H1 (cell line): ENCODE data around the gene RNF149. TPM values are rescaled to one million over a fixed set of nuclear protein-coding genes. Genes with fewer than 3 reads are reported as not detected.

ENCODE experiments used
- CTCF ChIA-PET: fragments of 300-600 bp; sonication (Branson Sonifier 250); formaldehyde crosslinking; loops from one replicate; lab custom pipeline; 2021; ENCODE audit not compliant: partially characterized antibody; lab: Charles Lee
- POLR2A ChIA-PET: fragments of 300-600 bp; sonication (Branson Sonifier 250); formaldehyde crosslinking; loops from one replicate; lab custom pipeline; 2021; ENCODE audit warnings: inconsistent platforms; ENCODE audit not compliant: partially characterized antibody; lab: Charles Lee
- DNase-seq, 2 experiments: peaks; one replicate each; pipeline versions ENCODE4 v3.0.0 to v3.0.0-alpha.2; 2010 to 2022; ENCODE audit warnings: low spot score in 2 of 2, low read depth in 1 of 2, mixed read lengths in 1 of 2
- FAIRE-seq: peaks from 2 replicates; lab custom pipeline; 2011; peaks lifted over from hg19 to GRCh38; lab: Jason Lieb, UNC
- H2AFZ ChIP-seq: 2 replicates; pipeline ENCODE4 v1.8.1; 2012; ENCODE audit warnings: low read length, inconsistent platforms
- H2AK5ac ChIP-seq: 2 replicates; pipeline ENCODE4 v1.6.1; 2013; ENCODE audit warnings: low read depth, low read length
- H2BK120ac ChIP-seq: replicated peaks from 2 replicates; pipeline ENCODE3; 2013; ENCODE audit warnings: low read depth, low read length, inconsistent platforms
- H2BK12ac ChIP-seq: 2 replicates; pipeline ENCODE4 v1.6.1; 2013; ENCODE audit warnings: low read depth, low read length
- H2BK15ac ChIP-seq: 2 replicates; pipeline ENCODE4 v1.6.1; 2013; ENCODE audit warnings: low read length
- H2BK20ac ChIP-seq: 2 replicates; pipeline ENCODE4 v1.6.1; 2013; ENCODE audit warnings: low read length
- H2BK5ac ChIP-seq: 2 replicates; pipeline ENCODE4 v1.6.1; 2013; ENCODE audit warnings: low read depth, low read length
- H3K14ac ChIP-seq: 2 replicates; pipeline ENCODE4 v1.6.1; 2013; ENCODE audit warnings: inconsistent platforms; ENCODE audit not compliant: insufficient read length
- H3K18ac ChIP-seq: 2 replicates; pipeline ENCODE4 v1.6.1; 2013; ENCODE audit warnings: low read length; ENCODE audit errors: extremely low read depth
- H3K23ac ChIP-seq: 2 replicates; pipeline ENCODE4 v1.6.1; 2013; ENCODE audit warnings: inconsistent platforms; ENCODE audit not compliant: insufficient read length
- H3K23me2 ChIP-seq: 2 replicates; pipeline ENCODE4 v1.6.1; 2013; ENCODE audit warnings: low read depth, low read length
- H3K27ac ChIP-seq: 2 replicates; pipeline ENCODE4 v1.6.1; 2011; ENCODE audit warnings: low read depth, low read length, inconsistent platforms
- H3K27me3 ChIP-seq, 4 experiments: replicated peaks in 1 of 4; 1 replicate in 1 of 4; 2 replicates in 3 of 4; pipeline versions ENCODE4 v1.6.1 to v1.8.1; 2011 to 2013; ENCODE audit warnings: low read length in 3 of 4, mild to moderate bottlenecking in 3 of 4, inconsistent platforms in 2 of 4, mixed read lengths in 2 of 4, moderate library complexity in 1 of 4; ENCODE audit not compliant: control insufficient read depth in 3 of 4, insufficient read depth in 3 of 4; ENCODE audit errors: extremely low read depth in 1 of 4
- H3K36me3 ChIP-seq, 4 experiments: 2 replicates each; pipeline versions ENCODE4 v1.6.1 to v1.8.1; 2011 to 2013; ENCODE audit warnings: mild to moderate bottlenecking in 4 of 4, low read length in 3 of 4, moderate library complexity in 2 of 4, control low read depth in 1 of 4, inconsistent platforms in 1 of 4; ENCODE audit not compliant: insufficient read depth in 4 of 4, control insufficient read depth in 2 of 4
- H3K4ac ChIP-seq: replicated peaks from 2 replicates; pipeline ENCODE3; 2013; ENCODE audit warnings: low read length, low read depth, mixed read lengths, inconsistent platforms; ENCODE audit not compliant: insufficient read length
- H3K4me1 ChIP-seq, 4 experiments: replicated peaks in 1 of 4; 1 replicate in 1 of 4; 2 replicates in 3 of 4; pipeline versions ENCODE4 v1.6.1 to v1.8.1; 2011 to 2013; ENCODE audit warnings: low read length in 3 of 4, inconsistent platforms in 2 of 4, mixed read lengths in 1 of 4; ENCODE audit not compliant: insufficient read depth in 4 of 4, control insufficient read depth in 3 of 4
- H3K4me2 ChIP-seq, 2 experiments: 2 replicates each; pipeline versions ENCODE4 v1.6.1 to v1.8.1; 2011 to 2013; ENCODE audit warnings: low read depth in 2 of 2, low read length in 2 of 2, control low read depth in 1 of 2, inconsistent platforms in 1 of 2, mild to moderate bottlenecking in 1 of 2; ENCODE audit not compliant: insufficient read depth in 1 of 2
- H3K4me3 ChIP-seq, 4 experiments: fragments of 200-600, 300-600 bp in 1 of 4; sonication (generic), shearing (Covaris generic), sonication (Bioruptor Twin) in 1 of 4; 2 replicates each; pipeline versions ENCODE4 v1.5.1 to v1.8.1; 2011 to 2016; ENCODE audit warnings: low read length in 4 of 4, low read depth in 3 of 4, control low read depth in 2 of 4, inconsistent platforms in 2 of 4, mild to moderate bottlenecking in 2 of 4, mixed read lengths in 1 of 4, moderate library complexity in 1 of 4; ENCODE audit not compliant: insufficient read depth in 2 of 4; ENCODE audit errors: extremely low read depth in 1 of 4
- H3K56ac ChIP-seq: replicated peaks from 2 replicates; pipeline ENCODE3; 2013; ENCODE audit warnings: low read depth, mild to moderate bottlenecking, mixed read lengths, low read length, inconsistent platforms; ENCODE audit not compliant: insufficient read length
- H3K79me1 ChIP-seq: 2 replicates; pipeline ENCODE4 v1.6.1; 2013; ENCODE audit warnings: low read depth, low read length, control low read depth
- H3K79me2 ChIP-seq, 2 experiments: 2 replicates each; pipeline versions ENCODE4 v1.6.1 to v1.8.1; 2012 to 2013; ENCODE audit warnings: low read length in 2 of 2, mild to moderate bottlenecking in 2 of 2, inconsistent platforms in 1 of 2; ENCODE audit not compliant: insufficient read depth in 2 of 2, control insufficient read depth in 1 of 2
- H3K9ac ChIP-seq, 4 experiments: replicated peaks in 1 of 4; 1 replicate in 1 of 4; 2 replicates in 3 of 4; pipeline versions ENCODE4 v1.6.1 to v1.8.1; 2011 to 2013; ENCODE audit warnings: low read depth in 3 of 4, low read length in 3 of 4, control low read depth in 2 of 4, mild to moderate bottlenecking in 2 of 4, moderate library complexity in 2 of 4, inconsistent platforms in 1 of 4; ENCODE audit errors: extremely low read depth in 1 of 4
- H3K9me3 ChIP-seq, 2 experiments: 2 replicates each; pipeline versions ENCODE4 v1.6.1 to v1.8.1; 2012 to 2013; ENCODE audit warnings: mild to moderate bottlenecking in 2 of 2, moderate library complexity in 2 of 2, control low read depth in 1 of 2, inconsistent platforms in 1 of 2, low read depth in 1 of 2, low read length in 1 of 2, mixed read lengths in 1 of 2; ENCODE audit not compliant: insufficient read depth in 2 of 2
- H4K20me1 ChIP-seq, 2 experiments: replicated peaks in 1 of 2; 2 replicates each; pipeline versions ENCODE3 to v1.8.1; 2011 to 2013; ENCODE audit warnings: inconsistent platforms in 2 of 2, low read length in 2 of 2, mild to moderate bottlenecking in 1 of 2; ENCODE audit not compliant: insufficient read depth in 2 of 2, control insufficient read depth in 1 of 2
- H4K5ac ChIP-seq: 2 replicates; pipeline ENCODE4 v1.6.1; 2013; ENCODE audit warnings: low read length, low read depth, mixed read lengths, inconsistent platforms; ENCODE audit not compliant: insufficient read length
- H4K8ac ChIP-seq: 2 replicates; pipeline ENCODE4 v1.8.0; 2013; ENCODE audit warnings: mild to moderate bottlenecking, moderate library complexity, low read length, inconsistent platforms; ENCODE audit not compliant: insufficient read depth; ENCODE audit errors: extremely low read depth
- H4K91ac ChIP-seq: replicated peaks from 2 replicates; pipeline ENCODE3; 2013; ENCODE audit warnings: low read length, mixed read lengths, inconsistent platforms; ENCODE audit not compliant: insufficient read length
- HDAC2 ChIP-seq, 2 experiments: fragments of 300-600 bp in 1 of 2; sonication (generic) in 1 of 2; IDR thresholded peaks; 2 replicates each; pipeline ENCODE4 v1.6.1; 2011 to 2012; ENCODE audit warnings: low read depth in 2 of 2, low read length in 2 of 2, mild to moderate bottlenecking in 2 of 2, moderate library complexity in 2 of 2, borderline replicate concordance in 1 of 2, inconsistent platforms in 1 of 2
- NANOG ChIP-seq: IDR thresholded peaks from 2 replicates; pipeline ENCODE4 v1.6.1; 2011; ENCODE audit warnings: low read length, low read depth, mild to moderate bottlenecking, inconsistent platforms; ENCODE audit not compliant: insufficient read depth, poor library complexity, severe bottlenecking
- TEAD4 ChIP-seq: IDR thresholded peaks from 2 replicates; pipeline ENCODE4 v1.6.1; 2012; ENCODE audit warnings: low read depth, low read length, inconsistent platforms, mixed read lengths
- YY1 ChIP-seq: IDR thresholded peaks from 2 replicates; pipeline ENCODE4 v1.6.1; 2011; ENCODE audit warnings: low read depth, mild to moderate bottlenecking, low read length
- WGBS, 2 experiments: shearing (Covaris generic) in 1 of 2; methylation state at CpG; one replicate each; pipeline versions ENCODE4 v1.1.6 to v1.1.7; 2013 to 2015; ENCODE audit warnings: low lambda C conversion rate in 2 of 2, mixed read lengths in 2 of 2, inconsistent platforms in 1 of 2, low coverage in 1 of 2, missing lambda C conversion rate in 1 of 2; ENCODE audit not compliant: insufficient replicate concordance in 2 of 2, insufficient coverage in 1 of 2, insufficient read length in 1 of 2; ENCODE audit errors: extremely low coverage in 1 of 2, missing lambda C conversion rate in 1 of 2; 5-methylcytosine and 5-hydroxymethylcytosine counted together
- polyA plus RNA-seq, 7 experiments: library from polyadenylated mRNA; depleted of rRNA in 3 of 7; stranded (reverse) in 5 of 7; unstranded in 2 of 7; fragments of >200 nt in 5 of 7; fragments of 200-250 nt in 2 of 7; gene quantifications; 1 replicate in 5 of 7; 2 replicates in 1 of 7; 4 replicates in 1 of 7; pipeline versions ENCODE4 v1.2.1 to v1.2.3, GENCODE V29; 2011 to 2013; ENCODE audit warnings: missing spikeins in 2 of 7, mixed read lengths in 2 of 7
- total RNA-seq: library from RNA; stranded (reverse); fragmentation: NEBNext Ultra II Directional; extraction: Animal tissue kit (Norgen Biotek cat#: 25700); gene quantifications from 2 replicates; pipeline ENCODE4 v1.2.1, GENCODE V29; 2021
- TF ChIP-seq, protein P1 (sequence below): IDR thresholded peaks from 2 replicates; pipeline ENCODE4 v1.6.1; 2012; ENCODE audit warnings: inconsistent platforms

RNF149 gene
- total and polyA plus RNA-seq, 2 of the 8 experiments (the other 6 are each of a cell fraction or from before 2014, with no cell fraction given): 16.6 to 28.2 TPM

- no peak overlapping the region for H3K27ac ChIP-seq
- H2BK15ac ChIP-seq: no peak overlapping the region
- H3K56ac ChIP-seq: no peak overlapping the region
- no peak overlapping the region for H2BK20ac ChIP-seq
- ChIA-PET POLR2A (no interaction called here), CTCF (interaction anchor here (1.3 to 2.5 kb wide), 2 partner anchors 14 to 54 kb away, joined by 3 to 14 read pairs; no protein-coding TSS in a partner anchor)
- H4K20me1 ChIP-seq: no peaks in the 10 kb centered on the region
- H4K8ac ChIP-seq: no peak overlapping the region
- H3K18ac ChIP-seq: no peak overlapping the region
- 95% methylated on average over 2 of the region's 2 CpGs; no CpG with 5 or more reads in 1 of the 2 experiments for WGBS, 2 experiments
- DNase-seq (no peak), FAIRE-seq (no peak)
- no peaks in the 10 kb centered on the region for H3K9me3 ChIP-seq
- H2AFZ ChIP-seq: no peak overlapping the region
- H3K79me2 ChIP-seq: no peaks in the 10 kb centered on the region
- no peaks in the 10 kb centered on the region for H3K36me3 ChIP-seq
- no peak overlapping the region for H3K14ac ChIP-seq
- H3K4ac ChIP-seq: no peak overlapping the region
- no peak overlapping the region for H3K23ac ChIP-seq
- no peaks in the 10 kb centered on the region for H3K79me1 ChIP-seq
- H4K91ac ChIP-seq: no peak overlapping the region
- H3K4me1 ChIP-seq: peaks cover 0 to 6% (median 2%) of the 10 kb centered on the region in 4 experiments; a peak in 5 of 7 replicates
- H2AK5ac ChIP-seq: no peak overlapping the region
- no peaks in the 10 kb centered on the region for H3K23me2 ChIP-seq
- H2BK5ac ChIP-seq: no peak overlapping the region
- H2BK12ac ChIP-seq: no peak overlapping the region
- H2BK120ac ChIP-seq: no peak overlapping the region
- H3K4me2 ChIP-seq: no peak overlapping the region
- no peak overlapping the region for H3K9ac ChIP-seq
- TF ChIP-seq, protein P1, sequence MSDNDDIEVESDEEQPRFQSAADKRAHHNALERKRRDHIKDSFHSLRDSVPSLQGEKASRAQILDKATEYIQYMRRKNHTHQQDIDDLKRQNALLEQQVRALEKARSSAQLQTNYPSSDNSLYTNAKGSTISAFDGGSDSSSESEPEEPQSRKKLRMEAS: no peak
- TF ChIP-seq NANOG: no peak
- no peak for TF ChIP-seq HDAC2 (IDR thresholded peaks at IDR 0.05; ENCODE audit: borderline replicate concordance in 1 of 2, low read depth in 2 of 2, low read length in 2 of 2)
- TF ChIP-seq YY1: no peak
- TF ChIP-seq TEAD4: no peak
- H3K4me3 ChIP-seq: no peak overlapping the region
- no peaks in the 10 kb centered on the region for H3K27me3 ChIP-seq
- no peak overlapping the region for H4K5ac ChIP-seq
These were observed 48.0 kb upstream of the RNF149 start for GRCh38 chr2:101356521-101356920.
